Non-pigmented ciliary epithelial cell (primary cell): Measurements from ENCODE around the gene SMAD2.
"Not testable (repeated sequence)": the region's sequence is repeated elsewhere in the genome, so short reads cannot be mapped to it uniquely, and the experiment has no call there.

Experiments
- DNase-seq: peaks from one replicate; pipeline ENCODE4 v3.0.0-alpha.2; 2010; ENCODE audit warnings: low read depth

SMAD2 gene

DNA sequence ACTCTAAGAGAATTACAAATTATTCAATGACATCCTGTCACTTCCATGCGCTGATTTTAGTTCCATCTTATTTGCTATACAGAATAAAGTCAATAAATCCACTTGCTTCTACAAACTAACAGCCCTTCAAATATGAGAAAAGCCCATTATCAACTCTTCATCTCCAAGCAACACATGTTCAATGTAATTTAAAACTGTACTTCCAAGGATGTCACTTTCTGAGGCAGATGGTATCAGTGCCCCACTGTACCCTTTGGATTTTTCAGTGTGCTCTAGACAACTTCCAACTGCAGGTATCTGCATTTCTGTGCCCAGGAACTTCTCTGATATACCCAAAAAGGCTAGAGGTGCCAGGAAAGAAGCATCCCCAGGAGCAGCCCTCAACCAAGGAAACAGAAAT is 87.6 kb downstream of the SMAD2 start:
- no peak for DNase-seq

DNA sequence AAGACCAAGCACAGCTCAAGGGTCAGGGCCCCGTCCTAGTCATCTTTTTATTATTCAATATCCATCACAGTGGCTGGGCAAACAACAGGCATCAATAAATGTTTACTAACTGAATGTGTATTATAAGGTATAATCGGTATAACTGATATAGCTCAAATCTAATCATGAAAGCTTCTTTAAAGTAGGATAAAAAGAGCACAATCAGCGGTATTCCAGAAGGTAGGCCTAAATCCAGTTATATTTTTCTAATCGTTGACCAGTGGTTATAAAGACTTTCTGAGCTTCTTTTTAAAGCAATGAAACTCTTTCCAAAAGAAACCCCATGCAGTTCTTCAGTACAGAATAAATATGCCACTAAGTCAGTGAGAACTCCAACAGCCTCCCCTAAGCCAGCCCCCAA is 92.1 kb downstream of the SMAD2 start:
- DNase-seq = no peak

DNA sequence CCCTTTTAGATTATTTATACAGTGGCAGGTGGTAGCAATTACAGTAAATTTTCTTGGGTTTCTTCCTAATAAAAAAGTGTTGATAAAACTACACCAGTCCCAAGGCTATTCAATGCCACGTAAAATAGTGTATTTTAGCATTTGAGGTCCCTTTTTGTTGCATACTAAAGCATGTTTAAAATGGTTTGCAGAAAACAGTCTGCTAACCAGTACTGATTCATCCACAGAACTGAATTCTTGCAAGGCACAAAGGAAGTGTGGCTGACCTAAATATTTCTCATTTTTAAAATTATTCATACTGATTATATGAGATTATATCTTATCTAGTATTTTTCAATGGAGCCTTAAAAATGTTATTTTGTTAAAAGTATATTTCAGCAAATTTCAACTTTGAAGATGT is 98.1 kb downstream of the SMAD2 start:
- peak; percentile 8 for DNase-seq

DNA sequence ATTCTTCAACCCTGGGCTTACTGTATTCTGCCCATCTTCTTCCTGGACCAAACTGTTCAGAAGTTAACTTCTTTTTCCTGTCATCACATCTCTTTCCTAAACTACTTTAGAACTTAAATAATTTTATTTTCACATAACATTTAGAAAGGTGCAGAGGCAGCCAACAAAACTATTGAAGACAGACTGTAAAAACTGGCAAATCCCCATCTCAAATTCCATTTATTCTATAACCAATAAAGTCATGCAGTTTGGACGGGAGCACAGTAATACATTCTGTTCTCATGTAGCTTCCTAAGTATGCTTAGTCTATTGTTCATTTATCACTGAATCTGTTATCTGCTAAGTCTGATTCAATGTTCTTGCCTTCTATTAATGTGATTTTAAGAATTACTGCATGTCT is 99.1 kb downstream of the SMAD2 start:
- DNase-seq = no peak

DNA sequence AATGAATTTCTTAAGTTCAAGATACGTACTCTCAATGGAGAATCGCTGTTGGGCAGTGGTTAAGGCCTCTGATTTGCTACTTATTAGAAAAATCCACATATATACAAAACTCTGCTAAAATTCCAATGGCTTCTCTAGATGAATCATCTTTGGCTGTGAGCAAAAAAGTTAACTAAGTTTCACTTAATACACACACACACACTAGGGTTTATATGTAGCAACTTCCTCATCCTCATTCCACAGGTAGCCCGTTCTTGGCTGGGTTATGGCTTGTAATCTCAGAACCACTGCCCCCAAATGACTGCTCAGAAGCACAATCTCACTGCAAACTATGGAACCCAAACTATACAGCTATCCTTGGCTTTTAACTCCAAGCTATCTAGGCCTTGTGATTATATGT is 99.7 kb downstream of the SMAD2 start:
- no peak for DNase-seq

DNA sequence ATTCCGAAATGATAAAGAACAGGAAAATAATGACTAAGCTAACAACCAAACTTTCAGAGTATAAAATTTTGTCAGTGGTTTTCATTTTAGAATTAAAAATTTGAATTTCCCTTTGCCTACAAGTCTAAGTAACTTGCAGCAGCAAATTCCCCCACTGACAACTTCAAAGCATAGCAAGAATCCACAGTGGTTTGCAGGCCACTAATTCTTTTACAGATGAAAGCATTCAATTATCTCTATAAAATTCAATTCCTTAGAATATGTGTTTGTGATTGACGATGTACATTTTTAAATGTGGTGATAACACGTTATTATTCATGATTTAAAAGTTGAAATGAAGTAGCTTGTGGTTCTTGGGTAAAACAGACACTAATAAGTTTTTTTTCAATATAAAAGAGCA is 100.6 kb downstream of the SMAD2 start:
- no peak for DNase-seq

DNA sequence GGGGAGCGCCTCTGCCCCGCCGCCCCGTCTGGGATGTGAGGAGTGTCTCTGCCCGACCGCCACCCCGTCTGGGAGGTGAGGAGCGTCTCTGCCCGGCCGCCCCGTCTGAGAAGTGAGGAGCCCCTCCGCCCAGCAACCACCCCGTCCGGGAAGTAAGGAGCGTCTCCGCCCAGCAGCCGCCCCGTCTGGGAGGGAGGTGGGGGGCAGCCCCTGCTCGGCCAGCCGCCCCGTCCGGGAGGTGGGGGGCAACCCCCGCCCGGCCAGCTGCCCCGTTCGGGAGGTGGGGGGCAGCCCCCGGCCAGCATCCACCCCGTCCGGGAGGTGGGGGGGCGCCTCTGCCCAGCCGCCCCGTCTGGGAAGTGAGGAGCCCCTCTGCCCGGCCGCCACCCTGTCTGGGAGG is 102.4 kb downstream of the SMAD2 start:
- not testable (repeated sequence) for DNase-seq

- DNase-seq = no peak
Measured at GRCh38 chr18:47826157-47827074, 104.0 kb downstream of the SMAD2 start.

- no peak for DNase-seq
Measured at GRCh38 chr18:47821314-47821713, 109.1 kb downstream of the SMAD2 start.

DNA sequence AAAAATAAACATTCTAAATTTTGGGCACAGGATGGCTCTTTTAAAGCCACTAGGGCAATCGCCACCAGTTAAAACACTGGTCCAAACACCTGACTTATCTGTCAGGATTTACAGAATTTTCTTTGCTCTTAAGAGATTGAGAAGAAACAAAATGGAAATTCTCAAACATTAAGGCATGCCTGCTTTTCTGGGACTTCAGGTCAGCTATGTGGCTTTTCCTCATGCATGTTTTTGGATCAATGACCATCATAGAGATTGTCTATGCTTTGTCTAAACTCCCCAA is 112.7 kb downstream of the SMAD2 start:
- no peak for DNase-seq

DNA sequence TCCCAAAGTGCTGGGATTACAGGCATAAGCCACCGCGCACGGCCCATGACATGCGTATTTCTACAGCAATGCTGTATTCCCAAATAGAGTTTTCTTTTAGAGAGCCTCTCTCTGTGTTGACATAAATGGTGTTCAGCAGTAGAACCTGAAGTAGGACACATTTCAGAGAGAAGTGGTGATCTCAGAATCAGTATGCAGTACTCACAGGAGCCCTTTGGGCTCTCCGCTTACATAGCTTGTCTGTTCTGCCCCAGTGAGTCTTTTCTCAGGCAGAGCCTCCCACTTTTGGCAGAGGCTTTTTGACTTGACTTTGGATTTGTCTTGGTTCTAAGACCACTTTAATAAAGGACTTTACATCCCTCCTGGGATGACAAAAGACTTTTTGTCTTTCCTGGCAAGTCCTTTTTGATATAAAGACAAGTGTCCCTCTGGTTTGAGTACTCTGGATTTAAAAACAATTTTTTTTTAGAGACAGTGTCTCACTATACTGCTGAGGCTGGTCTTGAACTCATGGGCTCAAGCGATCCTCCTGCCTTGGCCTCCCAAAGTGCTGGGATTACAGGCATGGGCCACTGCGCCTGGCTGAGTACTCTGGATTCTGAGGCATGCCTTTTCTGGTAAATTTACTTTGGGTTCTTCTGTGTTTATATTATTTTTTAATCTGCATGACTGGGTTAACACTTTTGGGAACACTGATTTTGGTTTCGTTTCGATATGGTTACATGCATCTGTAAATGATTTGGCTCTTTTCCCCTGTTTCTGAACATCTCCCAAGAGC is 113.3 kb downstream of the SMAD2 start:
- no peak for DNase-seq

DNA sequence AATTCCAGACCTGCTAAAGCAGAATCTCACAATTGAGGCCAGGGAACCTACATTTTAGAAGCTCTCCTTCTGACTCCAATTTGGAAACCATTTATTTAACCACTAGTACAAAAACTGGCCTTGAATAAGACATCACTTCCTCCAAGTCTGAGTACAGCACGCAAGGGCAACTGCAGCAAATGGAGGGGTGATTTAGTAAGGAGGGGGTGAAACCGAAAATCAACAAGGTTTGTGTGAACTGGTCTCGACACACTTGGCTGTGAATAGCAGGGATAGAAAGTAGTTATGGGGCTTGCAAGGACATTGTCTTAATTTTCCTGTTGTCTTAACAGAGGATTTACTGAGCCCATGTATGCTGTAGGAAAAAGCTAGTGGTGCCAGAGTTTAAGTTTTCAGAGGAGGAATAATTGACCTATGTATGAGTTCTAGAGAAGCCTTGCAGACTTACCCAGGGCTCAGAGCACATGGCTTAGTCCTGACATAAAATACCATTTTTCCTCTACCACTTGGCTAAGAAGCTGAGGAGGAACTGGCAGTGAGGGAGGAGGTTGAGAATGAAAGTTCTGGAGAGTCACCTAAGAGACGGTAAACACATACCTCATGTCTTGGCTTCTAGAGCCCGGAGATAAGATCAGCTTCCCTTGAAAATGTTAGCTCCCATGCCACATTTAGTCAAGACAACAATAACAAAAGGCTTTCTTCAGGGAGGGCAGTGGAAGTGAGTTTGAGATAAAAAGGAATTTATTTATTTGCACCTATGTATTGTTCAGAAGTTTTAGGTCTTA is 114.8 kb downstream of the SMAD2 start:
- no peak for DNase-seq

DNA sequence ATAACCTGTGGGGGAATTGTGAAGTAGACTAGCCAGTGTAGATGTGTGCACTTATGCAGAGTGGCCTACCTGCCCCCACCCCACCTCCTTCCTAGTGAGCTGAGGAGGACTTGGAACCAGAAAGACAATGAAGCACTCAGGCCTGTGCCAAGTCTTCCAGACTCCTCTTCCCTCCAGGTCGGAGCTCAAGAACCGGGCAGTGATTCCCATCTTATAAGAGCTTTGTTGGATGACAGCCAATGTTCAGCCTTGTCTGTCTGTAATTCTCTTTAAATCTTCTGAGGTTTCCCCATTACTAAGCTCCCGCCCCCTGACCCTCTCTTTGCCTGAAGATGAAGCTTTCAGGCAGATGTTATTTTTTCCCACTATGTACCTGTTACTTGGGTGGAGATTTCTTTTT is 121.0 kb downstream of the SMAD2 start:
- no peak for DNase-seq

DNA sequence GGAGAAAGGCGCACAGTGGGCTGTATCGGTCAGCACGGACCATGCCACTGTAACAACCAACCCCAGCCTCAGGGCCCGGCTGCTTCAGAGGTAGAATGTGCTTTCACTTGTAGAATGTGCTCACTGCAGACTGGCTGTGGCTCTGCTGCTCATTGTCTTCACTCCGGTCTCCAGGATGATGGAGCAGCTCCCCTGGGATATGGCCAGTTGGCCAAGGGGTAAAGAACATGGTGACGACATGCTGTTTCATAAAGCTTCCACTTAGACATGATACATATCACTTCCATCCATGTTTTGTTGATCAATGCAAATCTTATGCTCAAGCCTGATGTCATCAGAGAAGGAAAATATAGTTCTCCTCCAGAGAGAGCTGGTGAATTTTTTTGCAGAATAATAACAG is 127.7 kb downstream of the SMAD2 start:
- DNase-seq = no peak

DNA sequence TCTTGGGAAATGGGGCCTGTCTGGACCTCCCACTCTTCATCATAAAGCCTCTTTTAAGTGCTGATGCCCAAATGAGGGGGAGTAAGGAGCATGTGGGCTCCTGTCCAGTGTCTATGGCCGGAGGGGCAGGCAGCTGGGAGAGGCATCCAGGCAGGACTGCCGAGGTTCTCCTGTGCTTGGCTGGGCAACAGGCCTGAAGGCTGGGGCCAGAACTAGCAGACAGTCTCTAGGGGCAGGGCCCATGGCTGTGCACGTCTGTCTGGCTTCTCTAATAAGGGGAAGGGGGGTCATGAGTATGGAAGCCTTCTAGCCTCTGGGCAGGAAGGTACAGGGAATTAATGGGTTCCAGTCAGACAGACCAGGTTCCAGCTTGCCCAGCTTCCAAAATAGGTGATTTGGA is 128.6 kb downstream of the SMAD2 start:
- no peak for DNase-seq

- no peak for DNase-seq
Measured at GRCh38 chr18:47800756-47801155, 129.7 kb downstream of the SMAD2 start.

DNA sequence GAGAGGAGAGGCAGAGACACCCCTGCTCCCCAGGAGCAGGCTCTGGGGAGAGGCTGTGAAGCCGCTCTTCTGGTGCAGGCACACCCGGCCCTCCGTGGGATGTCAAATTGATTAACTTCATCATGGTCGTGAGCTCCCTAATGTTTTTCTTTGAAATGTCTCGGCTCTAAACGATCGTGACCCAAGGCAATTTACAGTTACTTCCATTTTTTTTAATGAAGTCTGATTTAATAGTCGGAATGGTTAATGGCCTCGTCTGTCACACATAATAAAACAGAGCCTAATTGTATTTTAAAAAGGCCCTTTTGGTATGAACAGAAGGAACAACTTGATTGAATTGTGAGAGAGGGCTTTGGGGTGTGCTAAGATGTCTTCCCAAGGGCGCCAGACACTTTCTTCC is 130.2 kb downstream of the SMAD2 start:
- no peak for DNase-seq

- DNase-seq = no peak
Measured at GRCh38 chr18:47799376-47799775, 131.1 kb downstream of the SMAD2 start.

GRCh38 chr18:47798366-47798765 is 132.1 kb downstream of the SMAD2 start:
- no peak for DNase-seq

DNA sequence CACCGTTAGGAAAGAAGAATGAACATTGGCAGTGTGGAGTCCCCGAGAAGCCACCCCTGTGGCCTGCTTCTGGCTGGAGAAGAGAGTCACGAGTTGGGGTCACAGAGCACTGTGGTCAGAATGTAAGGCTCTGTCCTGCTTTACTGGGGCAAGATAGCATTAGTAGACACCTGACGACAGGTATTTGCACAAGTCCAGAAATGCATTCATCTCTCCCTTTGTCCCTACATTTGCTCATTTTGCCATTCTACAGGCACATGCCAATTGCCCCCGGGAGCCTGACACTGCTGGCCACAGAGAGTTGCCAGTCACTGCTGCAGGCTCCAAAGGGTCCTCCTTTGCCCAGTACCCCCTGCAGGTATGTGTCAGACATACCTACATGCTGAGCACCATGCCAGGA is 133.3 kb downstream of the SMAD2 start:
- no peak for DNase-seq

- DNase-seq = no peak
Measured at GRCh38 chr18:47795434-47795814, 135.0 kb downstream of the SMAD2 start.

DNA sequence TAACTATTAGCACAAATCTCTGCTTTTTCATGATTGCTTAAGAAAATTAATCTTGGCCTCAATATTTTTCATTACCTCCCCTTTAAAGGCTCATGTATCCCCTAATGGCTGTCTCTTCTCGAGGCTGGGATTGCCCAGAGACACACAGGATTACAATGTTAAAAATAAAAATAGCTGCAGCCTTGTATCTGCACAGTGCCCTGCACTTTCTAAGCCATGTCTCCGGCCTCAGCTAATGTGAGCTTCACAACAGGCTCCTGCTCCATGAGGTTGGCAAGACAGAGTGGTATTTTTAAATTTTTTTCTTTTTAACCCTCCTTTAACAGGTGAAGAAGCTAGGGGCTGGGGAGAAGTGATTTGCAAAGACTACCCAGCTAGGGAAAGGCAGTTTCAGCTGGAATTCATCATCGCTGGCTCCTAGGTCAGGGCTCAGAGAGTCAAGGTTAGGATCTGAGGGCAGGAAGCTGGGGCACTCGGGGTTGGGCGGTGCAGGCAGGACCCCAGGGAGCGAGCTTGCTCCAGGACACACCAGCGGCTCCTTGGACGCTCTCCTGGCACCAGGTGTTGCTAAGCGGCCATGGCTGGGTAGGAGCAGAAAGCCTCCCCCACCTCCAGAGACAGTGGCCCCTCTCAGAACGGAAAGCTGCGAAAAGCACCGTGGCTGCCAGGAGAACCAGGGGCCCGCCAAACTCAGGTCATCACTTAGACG is 135.6 kb downstream of the SMAD2 start:
- DNase-seq = no peak
